Activated effector memory CD4-positive, alpha-beta T cell treated with anti-CD3 and anti-CD28 coated beads, Interleukin-2, amount 50 U/mL, for 16 hours (primary cell): ENCODE measurements around the gene ABCG4.

Experiments
- DNase-seq: peaks from one replicate; pipeline ENCODE4 v3.0.0-alpha.2; 2020

Gene ABCG4

GRCh38 chr11:119149018-119149785 lies at the start of gene ABCG4:
Gene ABCG4 (plus strand): TSS chr11:119149052. CDS start chr11:119149966, 914 bp downstream.
- peak; percentile 74 for DNase-seq

DNA sequence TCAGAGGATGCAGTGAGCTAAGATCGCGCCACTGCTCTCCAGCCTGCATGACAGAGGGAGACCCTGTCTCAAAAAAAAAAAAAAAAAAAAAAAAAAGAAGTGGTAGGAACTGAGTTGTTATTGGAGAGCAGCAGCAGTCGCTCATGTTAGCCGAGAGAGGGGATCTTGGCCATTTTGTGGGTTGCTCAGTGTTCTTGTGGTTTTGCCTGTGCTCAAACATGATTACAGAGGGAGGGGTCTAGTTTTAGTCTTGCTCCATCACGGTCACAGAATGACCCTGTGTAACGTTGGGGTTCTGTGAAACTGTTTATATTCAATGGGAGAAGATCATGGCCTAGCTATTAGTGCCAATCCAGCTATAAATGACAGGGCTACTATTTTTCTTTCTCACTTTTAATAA lies 49.1 kb upstream of the ABCG4 start:
- DNase-seq = no peak

- DNase-seq = no peak
These were observed 48.4 kb upstream of the ABCG4 start for GRCh38 chr11:119100246-119100970.

- DNase-seq = no peak
These were observed 47.7 kb upstream of the ABCG4 start for GRCh38 chr11:119100994-119101758.

DNA sequence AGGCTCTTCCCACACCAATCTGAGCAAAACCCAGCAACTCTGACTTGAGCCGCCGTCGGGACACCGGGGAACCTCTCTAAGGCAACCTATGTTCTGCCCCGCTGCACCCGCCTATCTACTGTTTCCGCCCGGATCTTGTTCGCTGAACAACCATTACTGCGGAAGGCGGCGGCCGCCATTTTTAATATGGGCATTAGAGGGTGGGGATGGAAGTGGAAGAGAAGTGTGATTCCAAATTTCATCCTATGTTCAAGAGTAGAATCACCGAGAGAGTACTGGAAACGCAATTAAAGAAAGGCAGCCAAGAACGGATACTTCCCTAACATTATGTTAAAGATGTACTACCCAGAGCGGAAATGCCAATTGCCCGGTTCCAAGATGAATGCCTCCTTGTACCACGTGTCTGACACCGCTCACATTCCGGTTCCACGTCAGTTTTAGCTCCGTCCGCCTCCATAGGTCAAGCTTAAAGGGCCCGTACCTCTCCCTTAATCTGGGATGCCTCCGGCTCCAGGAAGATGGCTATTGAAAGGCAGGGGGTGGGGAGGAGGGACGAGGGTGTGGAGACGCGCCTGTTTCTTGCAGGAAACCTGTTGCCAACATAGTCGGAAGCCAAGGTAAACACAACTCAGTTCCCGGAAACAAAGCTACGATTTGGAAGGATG lies 47.0 kb upstream of the ABCG4 start, which contains the start of gene DPAGT1:
TSS of gene DPAGT1 (minus strand) at position 95 of the 665 bp plus-strand sequence. CDS start 198 bp downstream, outside the sequence.
- DNase-seq = peak; percentile 94

DNA sequence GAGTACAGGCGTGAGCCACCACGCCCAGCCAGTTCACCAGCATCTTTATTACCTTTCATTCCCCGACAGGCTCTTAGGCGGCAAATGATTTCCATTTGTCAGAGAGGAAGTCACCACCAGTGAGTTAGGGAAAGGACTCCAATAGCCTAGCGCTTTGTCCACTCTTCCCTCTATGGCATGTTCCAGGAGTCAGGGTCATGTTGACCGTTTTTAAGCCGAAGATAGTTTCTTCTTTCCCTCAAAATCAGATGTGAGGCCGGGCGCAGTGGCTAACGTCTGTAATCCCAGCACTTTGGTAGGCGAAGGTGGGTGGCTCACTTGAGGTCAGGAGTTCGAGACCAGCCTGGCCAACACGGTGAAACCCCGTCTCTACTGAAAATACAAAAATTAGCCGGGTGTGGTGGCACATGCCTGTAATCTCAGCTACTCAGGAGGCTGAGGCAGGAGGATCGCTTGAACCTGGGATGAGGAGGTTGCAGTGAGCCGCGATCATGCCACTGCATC lies 45.6 kb upstream of the ABCG4 start:
- DNase-seq = peak; percentile 30

DNA sequence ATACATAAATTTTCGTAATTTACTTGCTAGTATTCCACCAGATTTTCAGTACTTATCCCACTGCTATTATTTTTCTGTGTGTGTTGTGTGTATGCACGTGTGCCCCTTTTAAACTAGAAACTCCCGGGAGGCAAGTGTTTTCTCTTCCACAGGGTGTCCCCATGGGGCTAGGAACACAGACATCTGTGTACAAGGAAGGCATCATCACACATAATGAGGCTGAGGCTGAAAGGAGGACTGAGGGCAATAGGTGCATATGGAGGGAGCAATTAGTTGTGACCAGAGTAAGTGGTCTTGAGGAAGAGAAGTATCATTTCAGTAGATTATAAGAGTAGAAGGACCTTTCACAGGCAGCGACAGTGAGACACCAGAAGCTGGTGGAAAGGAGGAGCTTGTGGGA lies 45.1 kb upstream of the ABCG4 start:
- DNase-seq = no peak

GRCh38 chr11:119106564-119107537 lies 42.0 kb upstream of the ABCG4 start, which contains the start of gene C2CD2L:
Gene C2CD2L (plus strand): TSS chr11:119107344. CDS start chr11:119107742, 398 bp downstream.
- peak; percentile 96 for DNase-seq

DNA sequence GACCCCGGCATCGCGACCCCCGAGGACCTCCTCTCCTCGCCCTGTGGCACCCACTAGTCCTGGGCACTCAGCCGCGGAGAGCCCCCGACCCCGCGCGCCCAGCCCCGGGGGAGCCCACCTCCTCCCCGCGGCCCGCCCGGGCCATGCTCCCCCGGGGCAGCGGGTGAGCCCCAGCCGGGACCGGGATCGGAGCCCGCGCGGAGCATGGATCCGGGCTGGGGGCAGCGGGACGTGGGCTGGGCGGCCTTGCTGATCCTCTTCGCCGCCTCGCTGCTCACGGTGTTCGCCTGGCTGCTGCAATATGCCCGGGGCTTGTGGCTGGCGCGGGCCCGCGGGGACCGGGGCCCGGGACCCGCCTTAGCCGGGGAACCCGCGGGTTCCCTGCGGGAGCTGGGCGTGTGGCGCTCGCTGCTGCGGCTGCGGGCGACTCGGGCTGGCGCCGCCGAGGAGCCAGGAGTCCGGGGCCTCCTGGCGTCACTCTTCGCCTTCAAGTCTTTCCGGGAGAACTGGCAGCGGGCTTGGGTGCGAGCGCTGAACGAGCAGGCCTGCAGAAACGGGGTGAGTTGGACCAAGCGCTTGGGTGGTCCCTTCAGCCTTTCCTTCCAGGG lies 41.2 kb upstream of the ABCG4 start:
- no peak for DNase-seq

GRCh38 chr11:119108146-119108856 lies 40.6 kb upstream of the ABCG4 start:
- DNase-seq = peak; percentile 76

GRCh38 chr11:119108857-119109221 lies 40.0 kb upstream of the ABCG4 start:
- DNase-seq = no peak

GRCh38 chr11:119109843-119110242 lies 39.0 kb upstream of the ABCG4 start:
- no peak for DNase-seq

DNA sequence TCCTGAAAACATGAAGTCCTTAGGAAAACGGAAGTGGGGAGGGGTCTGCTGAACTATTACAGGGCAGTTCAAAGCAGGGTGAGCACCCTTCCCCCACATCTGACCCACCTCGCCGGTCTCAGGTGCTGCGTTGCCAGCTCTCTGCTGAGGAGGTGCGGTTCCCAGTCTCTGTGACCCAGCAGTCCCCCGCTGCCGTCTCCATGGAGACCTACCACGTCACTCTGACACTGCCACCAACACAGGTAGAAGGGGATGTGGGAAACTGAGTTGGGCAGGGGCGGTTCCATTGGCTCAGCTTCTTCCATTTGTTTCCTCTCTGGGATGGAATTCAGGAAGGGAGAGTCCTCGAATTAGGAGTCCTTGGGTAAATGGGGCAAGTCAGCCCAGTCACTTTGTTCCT lies 38.4 kb upstream of the ABCG4 start:
- DNase-seq = no peak

DNA sequence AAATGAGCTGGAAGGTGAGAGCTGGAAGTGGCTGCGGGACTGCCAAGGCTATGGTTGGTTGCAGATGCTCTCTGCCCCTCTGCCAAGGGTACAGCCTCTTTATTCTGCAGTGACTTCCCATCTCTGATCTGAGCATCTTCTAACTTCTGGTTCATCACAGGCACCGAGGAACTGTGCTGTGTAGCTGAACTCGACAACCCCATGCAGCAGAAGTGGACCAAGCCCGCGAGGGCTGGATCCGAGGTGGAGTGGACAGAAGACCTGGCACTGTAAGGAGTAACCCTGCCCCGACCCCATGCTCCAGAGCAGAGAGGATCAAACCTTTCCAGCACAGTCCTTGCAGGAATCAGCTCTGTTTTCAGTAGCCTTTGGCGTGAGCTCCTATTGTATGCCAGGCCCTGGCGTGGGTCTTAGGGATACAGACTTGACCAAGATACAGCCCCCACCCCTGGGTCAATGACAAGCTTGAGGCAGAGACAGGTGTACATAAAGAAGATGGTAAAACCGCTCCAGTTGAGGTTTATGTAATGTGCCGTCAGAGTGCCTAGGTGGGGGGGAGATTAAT lies 37.4 kb upstream of the ABCG4 start:
- DNase-seq = no peak

GRCh38 chr11:119112314-119113020 lies 36.4 kb upstream of the ABCG4 start:
- DNase-seq = no peak

- DNase-seq = no peak
These were observed 35.1 kb upstream of the ABCG4 start for GRCh38 chr11:119113716-119114115.

DNA sequence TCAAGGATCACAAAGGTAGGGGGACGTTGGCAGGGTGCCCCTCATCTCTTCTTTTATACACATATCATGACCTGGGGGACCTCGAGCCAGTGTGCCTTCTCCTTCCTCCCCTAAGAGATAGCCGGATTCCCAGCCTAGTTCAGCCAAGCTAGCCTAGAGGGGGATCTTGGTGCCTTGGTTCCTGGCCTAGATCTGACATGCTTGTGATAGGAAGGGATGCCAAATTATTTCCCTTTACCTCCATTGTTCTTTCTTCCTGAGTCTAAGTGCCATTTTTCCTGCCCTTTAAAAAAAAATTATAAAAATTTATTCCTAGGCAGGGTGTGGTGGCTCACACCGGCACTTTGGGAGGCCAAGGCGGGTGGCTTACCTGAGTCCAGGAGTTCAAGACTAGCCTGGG lies 34.5 kb upstream of the ABCG4 start:
- DNase-seq = no peak

DNA sequence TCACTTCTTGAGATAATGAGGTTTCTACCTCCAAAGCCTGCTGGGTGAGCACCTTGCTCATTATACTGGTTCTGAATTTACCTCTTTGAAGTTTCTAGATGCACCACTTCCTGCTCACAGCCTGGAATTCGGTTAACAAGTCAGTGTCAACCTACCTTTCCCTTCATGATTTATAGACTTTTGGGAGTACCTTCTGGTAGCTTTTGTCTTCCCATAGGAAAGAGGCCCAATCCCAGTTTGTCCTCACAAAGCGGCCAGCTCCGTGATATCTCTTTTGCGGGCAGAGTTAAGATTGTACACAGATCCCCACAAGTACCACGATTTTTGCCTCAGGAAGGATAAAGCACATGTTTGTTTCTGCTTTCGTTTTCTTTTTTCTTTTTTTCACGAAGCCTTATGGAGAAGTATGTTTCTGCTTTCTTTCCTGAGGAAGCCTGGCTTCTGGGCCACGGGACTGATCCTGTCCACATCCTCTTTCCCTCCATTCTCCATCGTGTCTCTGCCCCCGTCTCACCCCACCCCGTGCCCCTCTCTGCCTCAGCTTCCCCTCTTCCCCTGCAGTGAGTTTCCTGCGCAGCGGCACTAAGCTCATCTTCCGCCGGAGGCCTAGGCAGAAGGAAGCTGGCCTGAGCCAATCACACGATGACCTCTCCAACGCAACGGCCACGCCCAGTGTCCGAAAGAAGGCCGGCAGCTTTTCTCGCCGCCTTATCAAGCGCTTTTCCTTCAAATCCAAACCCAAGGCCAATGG lies 33.2 kb upstream of the ABCG4 start:
- DNase-seq = no peak

DNA sequence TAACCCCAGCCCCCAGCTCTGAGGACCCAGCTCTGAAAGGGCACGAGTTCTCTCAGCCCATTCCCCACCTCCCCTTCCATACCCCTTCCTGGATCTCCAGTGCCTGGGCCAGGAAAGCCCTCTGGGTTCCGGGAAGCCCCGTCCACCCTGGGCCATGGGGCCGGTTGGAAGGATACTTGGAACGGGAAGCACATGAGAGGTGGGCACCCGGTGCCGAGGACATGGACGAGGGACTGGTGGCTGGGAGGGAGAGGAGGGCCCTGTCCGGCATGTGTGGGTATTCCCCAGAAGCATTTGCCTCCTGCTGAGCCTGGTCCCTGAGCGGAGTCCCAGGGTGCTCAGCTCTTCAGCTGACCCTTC lies 32.6 kb upstream of the ABCG4 start:
- DNase-seq = no peak
